Heart right ventricle (tissue), 16 donors: ENCODE measurements around the gene ARHGAP23. TPM values are rescaled to one million over a fixed set of nuclear protein-coding genes. Genes with fewer than 3 reads are reported as not detected.

ENCODE experiments used
- ATAC-seq, 8 donors: fragments of 200-7000 bp; cut with Tn5 transposase; one replicate each; pipeline ENCODE4 v1.9.1; 2020; ENCODE audit warnings: mild to moderate bottlenecking in 8 of 8, moderate library complexity in 8 of 8, moderate number of reproducible peaks in 1 of 8
- DNase-seq, 2 donors: peaks; one replicate each; pipeline ENCODE4 v3.0.0-alpha.2; 2020
- H3K27ac ChIP-seq, 10 donors: fragments of 200-600 bp; sonication (generic) in 2 of 10; one replicate each; pipeline versions ENCODE4 v1.5.0 to v1.8.0; 2020 to 2022; ENCODE audit warnings: mild to moderate bottlenecking in 3 of 10
- H3K27me3 ChIP-seq, 7 donors: fragments of 200-600 bp; one replicate each; pipeline ENCODE4 v1.8.0; 2021 to 2022; ENCODE audit warnings: mild to moderate bottlenecking in 2 of 7
- H3K36me3 ChIP-seq, 9 donors: fragments of 200-600 bp; sonication (generic) in 1 of 9; one replicate each; pipeline versions ENCODE4 v1.5.0 to v1.8.0; 2020 to 2022; ENCODE audit warnings: mild to moderate bottlenecking in 2 of 9
- H3K4me1 ChIP-seq, 9 donors: fragments of 200-600 bp; sonication (generic) in 1 of 9; one replicate each; pipeline versions ENCODE4 v1.5.0 to v1.8.0; 2020 to 2022; ENCODE audit warnings: mild to moderate bottlenecking in 4 of 9
- H3K4me3 ChIP-seq, 10 donors: fragments of 200-600 bp; sonication (generic) in 2 of 10; one replicate each; pipeline versions ENCODE4 v1.5.0 to v1.8.0; 2020 to 2022; ENCODE audit warnings: mild to moderate bottlenecking in 7 of 10, moderate library complexity in 2 of 10
- H3K9me3 ChIP-seq, 11 donors: fragments of 200-600 bp in 10 of 11; sonication (generic) in 2 of 11; one replicate each; pipeline versions ENCODE4 v1.5.0 to v1.8.0; 2013 to 2022; ENCODE audit warnings: mild to moderate bottlenecking in 2 of 11, control low read depth in 1 of 11, moderate library complexity in 1 of 11
- whole genome bisulfite sequencing, 2 donors: extraction: QIAGEN DNeasy Blood & Tissue Kit; methylation state at CpG; one replicate each; pipeline ENCODE4 v1.1.7; 2013; ENCODE audit warnings: inconsistent platforms in 1 of 2; 5-methylcytosine and 5-hydroxymethylcytosine counted together
- intact Hi-C, 10 donors: fragments of 100-400 bp; cut with DNase I; formaldehyde crosslinking; loops; one replicate each; pipeline versions ENCODE4 v1.11.1 to v1.14.2; 2022
- polyA plus RNA-seq, 2 donors: library from polyadenylated mRNA; stranded (reverse); fragments of 200-250 nt; gene quantifications; one replicate each; pipeline ENCODE4 v1.2.3, GENCODE V29; 2013
- total RNA-seq, 10 donors: library from RNA; stranded (reverse); fragmentation: NEBNext Ultra II Directional in 3 of 10; extraction: Animal tissue kit (Norgen Biotek cat#: 25700) in 3 of 10; gene quantifications; one replicate each; pipeline versions ENCODE4 v1.2.1 to v1.2.4, GENCODE V29; 2021 to 2023
- TF ChIP-seq, protein P1 (sequence below), 9 donors: fragments of 200-600 bp; sonication (generic) in 2 of 9; IDR thresholded peaks; one replicate each; pipeline versions ENCODE4 v1.5.0 to v1.8.0; 2021 to 2022; ENCODE audit warnings: antibody characterized with exemption in 9 of 9, mild to moderate bottlenecking in 5 of 9, moderate library complexity in 1 of 9
- donor health status: Arrhythmogenic right ventricular cardiomyopathy.
- donor health status: ischemic (EF 13 %, LVEDD 7.1; RV severe dilation, severe dysfunction).
- donor health status: healthy with polysubstance abuse.
- donor health status: DM: no; HTN: yes; CAD: no.
- donor health status: DM: no; HTN: no; CAD: no.
- donor health status: ischemic (EF 25% LVEDD 6.9; RV normal size, moderate dysfunction).
- donor health status: ischemic (EF 25% LVEDD 5.7; RV mildly dilated, moderate dysfunction).
- donor health status: healthy.
- donor health status: DM: yes; HTN: yes; CAD: no.
- donor health status: Ischemic cardiomyopathy.
- donor health status: ischemic (EF 35%, LVEDD 5.7; RV mildly dilated, moderate dysfunction).
- donor health status: nonischemic (EF 11% LVEDD 7.7; RV severe dilation, severe dysfunction).
- donor health status: DM: yes; HTN: yes; CAD: no.
- donor health status: PGD.
- donor health status: ischemic (EF 29% LVEDD 5.4; RV normal size, mild dysfunction).
- donor health status: nonischemic (EF 23%, LVEDD 6.1; RV moderate dilation, normal function).

ARHGAP23 gene
- total and polyA plus RNA-seq, 12 donors = 31.5 to 78.4 (median 63.1) TPM

DNA sequence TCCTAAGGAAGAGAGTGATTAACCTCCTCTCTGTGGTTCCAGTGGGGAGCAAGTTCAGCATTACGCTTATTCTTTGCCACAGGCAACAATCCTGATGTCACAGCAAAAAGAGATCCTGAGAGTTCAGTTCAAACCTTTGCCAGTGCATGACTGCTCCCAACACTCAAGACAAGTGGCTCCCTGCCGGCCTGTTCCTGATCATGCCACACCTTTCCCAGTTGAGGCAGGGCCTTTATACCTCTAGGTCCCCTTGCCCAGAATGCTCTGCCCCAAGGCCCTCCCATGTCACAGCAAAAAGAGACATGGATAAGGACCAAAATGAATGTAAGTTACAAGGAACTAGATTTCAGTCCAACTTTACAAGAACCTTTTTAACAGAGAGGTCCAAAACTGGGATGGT lies 31.0 kb upstream of the ARHGAP23 start:
- DNase-seq (no peak), ATAC-seq (peak in 3 of 8 donors; percentile 42 to 77 (median 75))
- TF ChIP-seq, protein P1, sequence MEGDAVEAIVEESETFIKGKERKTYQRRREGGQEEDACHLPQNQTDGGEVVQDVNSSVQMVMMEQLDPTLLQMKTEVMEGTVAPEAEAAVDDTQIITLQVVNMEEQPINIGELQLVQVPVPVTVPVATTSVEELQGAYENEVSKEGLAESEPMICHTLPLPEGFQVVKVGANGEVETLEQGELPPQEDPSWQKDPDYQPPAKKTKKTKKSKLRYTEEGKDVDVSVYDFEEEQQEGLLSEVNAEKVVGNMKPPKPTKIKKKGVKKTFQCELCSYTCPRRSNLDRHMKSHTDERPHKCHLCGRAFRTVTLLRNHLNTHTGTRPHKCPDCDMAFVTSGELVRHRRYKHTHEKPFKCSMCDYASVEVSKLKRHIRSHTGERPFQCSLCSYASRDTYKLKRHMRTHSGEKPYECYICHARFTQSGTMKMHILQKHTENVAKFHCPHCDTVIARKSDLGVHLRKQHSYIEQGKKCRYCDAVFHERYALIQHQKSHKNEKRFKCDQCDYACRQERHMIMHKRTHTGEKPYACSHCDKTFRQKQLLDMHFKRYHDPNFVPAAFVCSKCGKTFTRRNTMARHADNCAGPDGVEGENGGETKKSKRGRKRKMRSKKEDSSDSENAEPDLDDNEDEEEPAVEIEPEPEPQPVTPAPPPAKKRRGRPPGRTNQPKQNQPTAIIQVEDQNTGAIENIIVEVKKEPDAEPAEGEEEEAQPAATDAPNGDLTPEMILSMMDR (IDR thresholded peaks at IDR 0.05) = no peak
- no peak overlapping the region for H3K27ac ChIP-seq
- 62 to 68% methylated on average over 2 of the region's 2 CpGs for WGBS, 2 donors
- no peak overlapping the region for H3K4me3 ChIP-seq
- H3K4me1 ChIP-seq = peaks cover 0 to 6% (median 0%) of the 10 kb centered on the region in 9 donors
- intact Hi-C loops = loop anchor here in 1 of 10 donors (5.0 kb wide), 1 partner anchor 40 kb away; no protein-coding TSS in a partner anchor
- peaks cover 0 to 85% (median 43%) of the 10 kb centered on the region in 9 donors for H3K36me3 ChIP-seq
- no peaks in the 10 kb centered on the region for H3K9me3 ChIP-seq
- H3K27me3 ChIP-seq = no peaks in the 10 kb centered on the region

DNA sequence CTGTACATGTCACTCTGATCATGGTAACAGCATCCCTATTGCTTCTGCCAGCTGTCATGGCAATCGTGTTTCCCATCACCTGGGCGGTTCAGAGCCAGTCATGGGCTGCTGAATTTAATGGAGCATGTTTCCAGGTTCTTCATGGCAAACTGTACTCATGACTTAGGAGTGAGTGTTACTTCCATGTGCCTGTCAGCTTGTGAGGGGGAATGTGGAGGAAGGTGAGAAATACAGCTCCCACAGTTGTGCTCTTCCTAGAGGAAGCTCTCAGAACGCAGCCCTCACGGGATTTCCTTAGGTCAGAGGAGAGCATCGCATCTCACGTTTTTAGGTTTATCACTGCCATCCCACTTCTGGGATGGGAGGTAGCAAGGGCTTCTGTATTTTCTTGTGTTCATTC lies 28.0 kb upstream of the ARHGAP23 start:
- H3K36me3 ChIP-seq = peaks cover 0 to 87% (median 43%) of the 10 kb centered on the region in 9 donors
- WGBS, 2 donors = 78 to 79% methylated on average over 6 of the region's 6 CpGs

DNA sequence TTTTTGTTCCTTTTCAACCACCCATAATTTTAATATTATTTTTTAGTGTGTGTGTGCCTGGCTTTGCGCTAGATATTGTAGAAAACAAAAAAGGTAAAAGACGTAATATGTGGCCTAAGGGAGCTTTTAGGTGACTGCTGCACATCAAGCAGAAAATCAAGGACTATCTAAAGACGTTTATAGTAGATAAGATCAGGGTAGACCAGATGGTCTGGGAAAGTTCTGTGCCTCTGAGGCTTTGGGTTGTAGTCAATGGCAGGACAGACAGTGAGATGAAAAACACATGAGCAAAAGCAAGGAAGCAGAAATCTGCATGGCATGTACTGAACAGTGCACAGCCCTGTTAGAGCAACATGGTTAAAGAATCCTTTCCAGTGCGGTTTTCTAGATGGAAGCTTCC lies 26.8 kb upstream of the ARHGAP23 start:
- DNase-seq (no peak), ATAC-seq (no peak)
- WGBS, 2 donors = 85 to 86% methylated on average over 4 of the region's 4 CpGs
- Histone ChIP-seq H3K36me3 (peaks cover 0 to 75% (median 32%) of the 10 kb centered on the region in 9 donors), H3K27me3 (no peaks in the 10 kb centered on the region), H3K4me3 (no peak overlapping the region), H3K4me1 (peaks cover 0 to 5% (median 0%) of the 10 kb centered on the region in 9 donors), H3K27ac (no peak overlapping the region), H3K9me3 (no peaks in the 10 kb centered on the region)
- TF ChIP-seq, protein P1 (IDR thresholded peaks at IDR 0.05) = no peak
- intact Hi-C loops = loop anchor here in 1 of 10 donors (10.0 kb wide), 1 partner anchor 77 kb away; no protein-coding TSS in a partner anchor

More for the DNA sequence above, 28.0 kb upstream of the ARHGAP23 start:
- Histone ChIP-seq H3K27me3 (no peaks in the 10 kb centered on the region), H3K27ac (no peak overlapping the region), H3K4me3 (no peak overlapping the region), H3K4me1 (peaks cover 0 to 5% (median 0%) of the 10 kb centered on the region in 9 donors), H3K9me3 (no peaks in the 10 kb centered on the region)
- TF ChIP-seq, protein P1 (IDR thresholded peaks at IDR 0.05) = no peak
- intact Hi-C loops = loop anchor here in 1 of 10 donors (10.0 kb wide), 1 partner anchor 75 kb away; no protein-coding TSS in a partner anchor
- no peak for DNase-seq
- no peak for ATAC-seq

DNA sequence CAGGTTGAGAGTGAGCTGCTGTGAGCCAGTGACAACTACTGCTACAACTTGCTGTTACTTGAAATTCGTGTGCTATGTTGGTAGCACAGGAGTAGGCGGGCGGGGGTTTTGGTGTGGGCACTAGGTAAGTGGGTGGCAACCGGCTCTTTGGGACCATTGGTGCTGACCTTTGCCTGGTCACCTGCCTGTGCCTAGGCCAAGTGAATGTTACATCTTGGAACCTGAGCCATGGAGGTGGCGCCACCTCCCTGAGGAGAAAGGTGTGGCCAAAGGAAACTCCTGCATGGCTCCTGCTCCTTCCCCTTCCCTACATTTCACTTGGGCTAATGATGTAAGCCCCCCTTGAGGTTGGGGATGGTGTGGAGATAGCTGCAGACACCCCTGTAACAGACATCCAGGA lies 25.4 kb upstream of the ARHGAP23 start:
- ATAC-seq (no peak), DNase-seq (no peak)
- Histone ChIP-seq H3K27me3 (no peaks in the 10 kb centered on the region), H3K9me3 (no peaks in the 10 kb centered on the region), H3K4me1 (peaks cover 0 to 5% (median 0%) of the 10 kb centered on the region in 9 donors), H3K27ac (peak overlapping the region in 1 of 10 donors; percentile 1), H3K4me3 (no peak overlapping the region), H3K36me3 (peaks cover 0 to 61% (median 17%) of the 10 kb centered on the region in 9 donors)
- WGBS, 2 donors = 96 to 98% methylated on average over 5 of the region's 5 CpGs
- intact Hi-C loops = loop anchor here in 1 of 10 donors (10.0 kb wide), 1 partner anchor 78 kb away; no protein-coding TSS in a partner anchor
- TF ChIP-seq, protein P1 (IDR thresholded peaks at IDR 0.05) = no peak
